Peyer's patch (tissue), 4 donors: ENCODE results near the gene SH3TC1.

Source experiments
- POLR2A ChIP-seq, 2 donors: fragments of 450-650 bp; IDR thresholded peaks; one replicate each; pipeline ENCODE4 v1.5.1; 2017; ENCODE audit warnings: antibody characterized with exemption in 2 of 2, mild to moderate bottlenecking in 2 of 2, moderate library complexity in 2 of 2
- TF ChIP-seq, protein P1 (sequence below), 6 experiments: fragments of 450-650 bp in 4 of 6; fragments of 200-600 bp in 2 of 6; sonication (generic) in 1 of 6; IDR thresholded peaks; one replicate each; pipeline ENCODE4 v1.5.1; 2017 to 2019; ENCODE audit warnings: antibody characterized with exemption in 6 of 6, mild to moderate bottlenecking in 3 of 6, moderate library complexity in 1 of 6

DNA sequence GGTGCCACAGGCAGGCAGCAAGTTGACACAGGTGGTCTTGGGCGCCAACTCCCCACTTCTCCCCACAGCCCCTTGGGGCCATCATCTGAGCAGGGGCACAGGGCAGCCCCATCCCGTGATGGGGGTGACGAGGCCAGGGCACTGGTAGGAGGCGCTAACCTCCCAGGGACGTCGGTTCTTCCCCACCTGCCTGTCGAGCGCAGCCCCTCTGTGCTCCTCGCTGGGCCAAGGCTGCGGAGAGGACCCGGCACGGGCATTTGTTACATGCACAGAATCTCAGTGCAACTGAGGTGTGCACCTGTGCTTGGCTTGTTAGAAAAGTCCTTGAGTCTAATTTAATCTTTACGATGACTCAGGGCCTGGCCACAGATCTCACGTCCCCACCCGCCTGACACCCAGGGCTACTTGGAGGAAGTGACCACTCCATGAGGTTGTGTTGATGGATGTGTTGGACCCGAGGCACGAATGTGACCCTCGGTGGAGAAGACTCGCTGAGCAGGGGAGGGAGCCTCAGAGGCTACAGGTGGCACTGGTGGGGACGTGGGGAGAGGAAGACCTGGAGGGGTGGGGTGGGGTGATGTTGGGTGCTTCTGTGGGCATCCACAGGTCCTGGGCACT is 3.1 kb upstream of the SH3TC1 start:
- TF ChIP-seq, protein P1, sequence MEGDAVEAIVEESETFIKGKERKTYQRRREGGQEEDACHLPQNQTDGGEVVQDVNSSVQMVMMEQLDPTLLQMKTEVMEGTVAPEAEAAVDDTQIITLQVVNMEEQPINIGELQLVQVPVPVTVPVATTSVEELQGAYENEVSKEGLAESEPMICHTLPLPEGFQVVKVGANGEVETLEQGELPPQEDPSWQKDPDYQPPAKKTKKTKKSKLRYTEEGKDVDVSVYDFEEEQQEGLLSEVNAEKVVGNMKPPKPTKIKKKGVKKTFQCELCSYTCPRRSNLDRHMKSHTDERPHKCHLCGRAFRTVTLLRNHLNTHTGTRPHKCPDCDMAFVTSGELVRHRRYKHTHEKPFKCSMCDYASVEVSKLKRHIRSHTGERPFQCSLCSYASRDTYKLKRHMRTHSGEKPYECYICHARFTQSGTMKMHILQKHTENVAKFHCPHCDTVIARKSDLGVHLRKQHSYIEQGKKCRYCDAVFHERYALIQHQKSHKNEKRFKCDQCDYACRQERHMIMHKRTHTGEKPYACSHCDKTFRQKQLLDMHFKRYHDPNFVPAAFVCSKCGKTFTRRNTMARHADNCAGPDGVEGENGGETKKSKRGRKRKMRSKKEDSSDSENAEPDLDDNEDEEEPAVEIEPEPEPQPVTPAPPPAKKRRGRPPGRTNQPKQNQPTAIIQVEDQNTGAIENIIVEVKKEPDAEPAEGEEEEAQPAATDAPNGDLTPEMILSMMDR (IDR thresholded peaks at IDR 0.05): no peak
- TF ChIP-seq POLR2A (IDR thresholded peaks at IDR 0.05): no peak
